ENCODE data around the gene EXD3.
"Not testable (repeated sequence)": the region's sequence is repeated elsewhere in the genome, so short reads cannot be mapped to it uniquely, and the experiment has no call there.

The EXD3 gene

GRCh38 chr9:137392232-137393007, 30.5 kb downstream of the EXD3 start:
- no peaks in the 10 kb centered on the region for H3K27me3 Mint-ChIP-seq (ENCODE audit: low read depth)
- H3K4me3 Mint-ChIP-seq, result no peak overlapping the region
- no peaks in the 10 kb centered on the region for H3K4me1 Mint-ChIP-seq (ENCODE audit: low read depth)
- no peaks in the 10 kb centered on the region for H3K9me3 Mint-ChIP-seq
- H3K36me3 Mint-ChIP-seq (ENCODE audit: low read depth), result no peaks in the 10 kb centered on the region
- no peak overlapping the region for H3K27ac Mint-ChIP-seq

GRCh38 chr9:137391411-137391754, 31.6 kb downstream of the EXD3 start:
- Mint-ChIP-seq H3K9me3 (no peaks in the 10 kb centered on the region), H3K4me3 (no peak overlapping the region), H3K27me3 (ENCODE audit: low read depth) (no peaks in the 10 kb centered on the region), H3K4me1 (ENCODE audit: low read depth) (no peaks in the 10 kb centered on the region), H3K36me3 (ENCODE audit: low read depth) (no peaks in the 10 kb centered on the region), H3K27ac (no peak overlapping the region)

- no peak overlapping the region for H3K27ac Mint-ChIP-seq
- no peaks in the 10 kb centered on the region for H3K4me1 Mint-ChIP-seq (ENCODE audit: low read depth)
- H3K9me3 Mint-ChIP-seq, result no peaks in the 10 kb centered on the region
- no peak overlapping the region for H3K4me3 Mint-ChIP-seq
- H3K27me3 Mint-ChIP-seq (ENCODE audit: low read depth), result no peaks in the 10 kb centered on the region
- H3K36me3 Mint-ChIP-seq (ENCODE audit: low read depth), result no peaks in the 10 kb centered on the region
Measured at GRCh38 chr9:137390553-137391410, 32.2 kb downstream of the EXD3 start.

GRCh38 chr9:137389428-137389746, 33.6 kb downstream of the EXD3 start:
- Mint-ChIP-seq H3K27me3 (ENCODE audit: low read depth) (no peaks in the 10 kb centered on the region), H3K4me1 (ENCODE audit: low read depth) (no peaks in the 10 kb centered on the region), H3K27ac (no peak overlapping the region), H3K9me3 (no peaks in the 10 kb centered on the region), H3K36me3 (ENCODE audit: low read depth) (no peaks in the 10 kb centered on the region), H3K4me3 (no peak overlapping the region)

- Mint-ChIP-seq H3K27ac (no peak overlapping the region), H3K9me3 (no peaks in the 10 kb centered on the region)
Measured at GRCh38 chr9:137388589-137389427, 34.2 kb downstream of the EXD3 start.

GRCh38 chr9:137387891-137388560, 34.9 kb downstream of the EXD3 start:
- no peaks in the 10 kb centered on the region for H3K9me3 Mint-ChIP-seq
- H3K36me3 Mint-ChIP-seq (ENCODE audit: low read depth), result no peaks in the 10 kb centered on the region
- H3K4me3 Mint-ChIP-seq, result no peak overlapping the region

More at GRCh38 chr9:137388589-137389427, 34.2 kb downstream of the EXD3 start:
- no peaks in the 10 kb centered on the region for H3K36me3 Mint-ChIP-seq (ENCODE audit: low read depth)
- H3K4me1 Mint-ChIP-seq (ENCODE audit: low read depth), result no peaks in the 10 kb centered on the region
- no peaks in the 10 kb centered on the region for H3K27me3 Mint-ChIP-seq (ENCODE audit: low read depth)
- no peak overlapping the region for H3K4me3 Mint-ChIP-seq

GRCh38 chr9:137387114-137387890, 35.7 kb downstream of the EXD3 start:
- Mint-ChIP-seq H3K4me3 (no peak overlapping the region), H3K4me1 (ENCODE audit: low read depth) (no peaks in the 10 kb centered on the region), H3K27me3 (ENCODE audit: low read depth) (no peaks in the 10 kb centered on the region), H3K36me3 (ENCODE audit: low read depth) (no peaks in the 10 kb centered on the region), H3K9me3 (no peaks in the 10 kb centered on the region), H3K27ac (peak overlapping the region; percentile 20)

More at GRCh38 chr9:137387891-137388560, 34.9 kb downstream of the EXD3 start:
- no peak overlapping the region for H3K27ac Mint-ChIP-seq
- no peaks in the 10 kb centered on the region for H3K4me1 Mint-ChIP-seq (ENCODE audit: low read depth)
- H3K27me3 Mint-ChIP-seq (ENCODE audit: low read depth), result no peaks in the 10 kb centered on the region

- H3K4me1 Mint-ChIP-seq (ENCODE audit: low read depth); H3K36me3 Mint-ChIP-seq (ENCODE audit: low read depth); H3K9me3 Mint-ChIP-seq; H3K27ac Mint-ChIP-seq; H3K27me3 Mint-ChIP-seq (ENCODE audit: low read depth); H3K4me3 Mint-ChIP-seq: not testable (repeated sequence)
Measured at GRCh38 chr9:137386507-137387113, 36.4 kb downstream of the EXD3 start.

- no peak overlapping the region for H3K27ac Mint-ChIP-seq
- H3K27me3 Mint-ChIP-seq (ENCODE audit: low read depth), result no peaks in the 10 kb centered on the region
- no peaks in the 10 kb centered on the region for H3K36me3 Mint-ChIP-seq (ENCODE audit: low read depth)
- no peaks in the 10 kb centered on the region for H3K4me1 Mint-ChIP-seq (ENCODE audit: low read depth)
- H3K9me3 Mint-ChIP-seq, result no peaks in the 10 kb centered on the region
- no peak overlapping the region for H3K4me3 Mint-ChIP-seq
Measured at GRCh38 chr9:137385061-137385655, 37.8 kb downstream of the EXD3 start.

- Mint-ChIP-seq H3K9me3 (no peaks in the 10 kb centered on the region), H3K4me1 (ENCODE audit: low read depth) (no peaks in the 10 kb centered on the region), H3K4me3 (no peak overlapping the region), H3K36me3 (ENCODE audit: low read depth) (no peaks in the 10 kb centered on the region), H3K27ac (no peak overlapping the region), H3K27me3 (ENCODE audit: low read depth) (no peaks in the 10 kb centered on the region)
Measured at GRCh38 chr9:137383784-137384756, 38.9 kb downstream of the EXD3 start.

GRCh38 chr9:137383081-137383783, 39.7 kb downstream of the EXD3 start:
- H3K27ac Mint-ChIP-seq, result no peak overlapping the region
- no peaks in the 10 kb centered on the region for H3K27me3 Mint-ChIP-seq (ENCODE audit: low read depth)
- H3K36me3 Mint-ChIP-seq (ENCODE audit: low read depth), result no peaks in the 10 kb centered on the region
- no peaks in the 10 kb centered on the region for H3K4me1 Mint-ChIP-seq (ENCODE audit: low read depth)
- no peak overlapping the region for H3K4me3 Mint-ChIP-seq
- H3K9me3 Mint-ChIP-seq, result no peaks in the 10 kb centered on the region
